PC-9 (cell line): Measurements from ENCODE around the gene ABRACL.

ENCODE experiments used
- CTCF ChIP-seq: fragments of 200-600 bp; sonication (generic); conservative IDR thresholded peaks from 2 replicates; pipeline ENCODE4 v1.6.1; 2017; ENCODE audit warnings: mixed run types, antibody characterized with exemption, mild to moderate bottlenecking, moderate library complexity
- EZH2 ChIP-seq: fragments of 200-600 bp; sonication (generic); IDR thresholded peaks from 2 replicates; pipeline ENCODE4 v1.8.0; 2017; ENCODE audit warnings: antibody characterized with exemption, low read depth

GRCh38 chr6:138996524-138996923, 32.0 kb upstream of the ABRACL start:
- TF ChIP-seq EZH2 (no peak), CTCF (no peak)
